NCI-H2081 treated with DMSO at 0.1 percent for 48 hours (cell line): ENCODE results near the gene RPS6KC1.
"Not testable (repeated sequence)": the region's sequence is repeated elsewhere in the genome, so short reads cannot be mapped to it uniquely, and the experiment has no call there.

ENCODE experiments used
- DNase-seq: peaks from one replicate; lab custom pipeline; 2025; lab: John Stamatoyannopoulos, UW

The RPS6KC1 gene

GRCh38 chr1:213160442-213160841, 109.4 kb downstream of the RPS6KC1 start:
- DNase-seq, result not testable (repeated sequence)

GRCh38 chr1:213162338-213162737, 111.3 kb downstream of the RPS6KC1 start:
- DNase-seq, result no peak

GRCh38 chr1:213162862-213163261, 111.8 kb downstream of the RPS6KC1 start:
- DNase-seq, result no peak

- DNase-seq, result no peak
Observed at GRCh38 chr1:213163278-213163711, 112.3 kb downstream of the RPS6KC1 start.

- no peak for DNase-seq
Observed at GRCh38 chr1:213164561-213164960, 113.5 kb downstream of the RPS6KC1 start.

- peak; percentile 57 for DNase-seq
Observed at GRCh38 chr1:213166852-213167251, 115.8 kb downstream of the RPS6KC1 start.

DNA sequence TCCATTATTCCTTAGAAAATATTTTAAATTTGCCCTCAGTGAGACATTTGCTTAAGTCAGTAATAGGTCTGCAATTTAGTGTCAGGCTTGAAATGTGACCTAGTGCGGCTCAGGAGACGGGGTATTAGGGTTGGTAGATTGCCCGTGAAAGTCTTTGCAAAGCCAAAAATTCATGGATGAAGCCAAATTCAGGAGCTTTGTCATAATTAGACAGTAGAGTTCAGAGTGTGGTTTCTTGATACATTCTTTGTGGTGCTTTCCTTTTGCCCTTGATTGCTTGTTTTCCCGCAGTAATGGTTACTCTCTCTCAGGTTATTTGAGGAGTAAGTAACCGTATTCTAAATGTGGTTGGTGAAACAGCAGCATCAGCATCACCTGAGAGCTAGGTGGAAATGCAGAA, 120.7 kb downstream of the RPS6KC1 start:
- no peak for DNase-seq

DNA sequence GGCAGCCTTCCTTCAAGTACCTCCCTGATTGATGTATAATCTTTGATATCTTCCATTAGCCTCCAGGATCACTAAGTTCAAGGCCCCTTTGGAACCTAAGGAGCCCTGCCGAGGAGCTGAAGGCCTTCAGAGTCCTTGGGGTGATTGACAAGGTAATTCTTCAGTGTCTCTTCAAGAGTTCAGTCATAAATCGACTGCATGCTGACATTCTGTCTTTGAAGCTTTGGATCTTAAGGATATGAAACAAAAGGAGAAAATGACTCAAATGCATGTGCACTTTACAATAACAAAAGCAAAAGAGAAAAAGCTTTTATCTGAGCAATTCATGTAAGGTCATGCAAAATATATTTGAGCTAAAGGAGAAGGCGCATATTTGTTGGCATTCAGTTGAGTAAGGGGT, 125.3 kb downstream of the RPS6KC1 start:
- DNase-seq, result no peak

DNA sequence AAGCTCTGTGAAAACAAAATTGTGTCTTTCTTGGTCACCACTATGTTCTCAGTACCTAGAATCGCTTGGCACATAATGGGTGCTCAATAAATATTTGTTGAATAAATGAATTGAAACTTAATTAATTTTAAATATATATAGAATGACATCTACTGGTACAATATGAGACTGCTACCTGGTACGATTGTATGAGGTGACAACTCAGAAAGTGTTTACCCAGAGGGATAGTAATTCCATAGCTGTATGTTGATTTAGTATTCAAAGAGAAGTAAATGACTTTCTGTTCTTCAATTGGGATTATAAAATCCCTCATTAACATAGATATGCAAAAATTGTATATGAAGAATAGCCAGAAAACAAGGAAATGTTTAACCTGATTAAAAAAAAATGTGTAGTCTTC, 128.7 kb downstream of the RPS6KC1 start:
- DNase-seq, result no peak

DNA sequence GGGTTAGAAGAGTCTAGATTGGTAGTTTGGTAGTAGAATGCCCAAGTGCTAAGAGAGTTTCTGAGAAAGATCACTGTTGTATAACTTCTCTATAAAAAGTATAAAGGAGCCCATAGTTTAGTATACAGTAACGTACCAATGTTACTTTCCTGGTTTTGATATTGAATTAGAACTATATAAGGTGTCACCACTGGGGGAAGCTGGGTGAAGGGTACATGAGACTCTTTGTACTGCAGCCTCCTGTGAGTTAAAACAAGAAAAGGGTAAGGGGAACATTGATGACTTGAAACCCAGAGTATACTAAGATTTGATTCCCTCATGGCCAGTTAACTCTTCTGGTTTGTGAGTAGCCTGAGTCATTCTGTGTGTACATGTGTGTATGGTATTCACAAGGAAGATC, 129.8 kb downstream of the RPS6KC1 start:
- no peak for DNase-seq

GRCh38 chr1:213183036-213183672, 132.1 kb downstream of the RPS6KC1 start:
- DNase-seq, result no peak

GRCh38 chr1:213186168-213186567, 135.1 kb downstream of the RPS6KC1 start:
- DNase-seq, result no peak

DNA sequence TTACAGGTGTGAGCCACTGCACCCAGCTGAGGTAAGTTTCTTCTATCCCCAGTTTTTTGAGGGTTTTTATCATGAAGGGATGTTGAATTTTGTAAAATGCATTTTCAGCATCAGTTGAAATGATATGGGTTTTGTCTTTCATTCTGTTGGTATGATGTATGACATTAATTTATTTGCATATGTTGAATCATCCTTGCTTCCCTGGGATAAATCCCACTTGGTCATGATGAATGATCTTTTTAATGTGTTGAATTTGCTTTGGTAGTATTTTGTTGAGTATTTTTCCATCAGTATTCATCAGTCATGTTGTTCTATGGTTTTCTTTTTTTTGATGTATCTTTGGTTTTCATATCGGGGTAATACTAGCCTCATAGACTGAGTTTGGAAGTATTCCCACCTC, 141.0 kb downstream of the RPS6KC1 start:
- DNase-seq, result no peak

GRCh38 chr1:213194383-213194782, 143.3 kb downstream of the RPS6KC1 start:
- no peak for DNase-seq

DNA sequence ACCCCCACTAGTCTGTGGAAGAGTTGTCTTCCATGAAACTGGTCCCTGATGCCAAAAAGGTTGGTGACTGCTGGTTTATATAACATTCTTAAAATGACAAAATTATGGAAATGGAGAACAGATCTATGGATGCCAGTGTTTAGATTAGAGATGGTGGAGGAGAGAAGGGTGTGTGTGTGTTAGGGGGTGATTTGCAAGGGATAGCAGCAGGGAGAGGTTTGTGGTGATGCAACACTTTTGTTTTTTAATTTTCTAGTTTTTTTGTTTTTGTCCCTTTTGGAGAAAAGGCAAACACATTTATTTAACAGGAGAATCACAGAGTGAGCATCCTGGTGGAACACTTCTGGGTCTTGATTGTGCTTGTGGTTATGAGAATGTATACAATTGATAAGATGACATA, 143.8 kb downstream of the RPS6KC1 start:
- no peak for DNase-seq

DNA sequence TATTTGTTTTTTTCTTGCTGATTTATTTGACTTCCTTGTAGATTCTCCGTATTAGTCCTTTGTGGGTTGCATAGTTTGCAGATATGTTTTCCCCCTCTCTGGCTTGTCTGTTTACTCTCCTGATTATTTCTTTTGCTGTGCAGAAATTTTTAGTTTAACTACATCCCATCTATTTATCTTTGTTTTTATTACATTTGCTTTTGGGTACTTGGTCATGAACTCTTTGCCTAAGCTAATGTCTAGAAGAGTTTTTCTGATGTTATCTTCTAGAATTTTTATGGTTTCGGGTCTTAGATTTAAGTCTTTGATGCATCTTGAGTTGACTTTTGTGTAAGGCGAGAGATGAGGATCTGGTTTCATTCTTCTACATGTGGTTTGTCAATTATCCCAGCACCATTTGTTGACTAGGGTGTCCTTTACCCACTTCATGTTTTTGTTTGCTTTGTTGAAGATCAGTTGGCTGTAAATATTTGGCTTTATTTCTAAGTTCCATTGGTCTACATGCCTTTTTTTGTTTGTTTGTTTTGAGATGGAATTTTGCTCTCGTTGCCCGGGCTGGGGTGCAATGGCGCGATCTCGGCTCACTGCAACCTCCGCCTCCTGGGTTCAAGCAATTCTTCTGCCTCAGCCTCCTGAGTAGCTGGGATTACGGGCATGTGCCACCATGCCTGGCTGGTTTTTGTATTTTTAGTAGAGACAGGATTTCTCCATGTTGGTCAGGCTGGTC, 145.4 kb downstream of the RPS6KC1 start:
- DNase-seq, result not testable (repeated sequence)

GRCh38 chr1:213200630-213201029, 149.6 kb downstream of the RPS6KC1 start:
- no peak for DNase-seq

- no peak for DNase-seq
Observed at GRCh38 chr1:213201380-213202155, 150.5 kb downstream of the RPS6KC1 start.

DNA sequence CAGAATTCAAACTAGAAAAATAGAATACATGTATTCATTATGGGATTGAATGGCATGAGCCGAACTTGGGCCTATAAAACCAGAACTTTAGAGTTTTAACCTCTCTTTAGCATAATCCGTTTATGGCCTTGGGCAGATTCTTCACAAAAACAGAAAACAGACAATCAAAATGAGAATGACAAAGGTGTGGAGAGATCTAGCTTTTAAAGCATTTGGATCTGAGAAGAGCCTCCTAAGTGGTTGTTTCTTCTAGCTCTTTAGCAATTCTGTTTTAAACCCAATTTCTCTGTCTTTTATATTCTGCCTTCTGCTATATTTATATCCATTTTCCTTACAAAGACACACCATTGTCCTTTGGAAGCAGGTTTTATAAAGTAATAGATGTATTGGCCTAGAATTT, 160.2 kb downstream of the RPS6KC1 start:
- DNase-seq, result no peak

GRCh38 chr1:213219076-213219475, 168.0 kb downstream of the RPS6KC1 start:
- not testable (repeated sequence) for DNase-seq

DNA sequence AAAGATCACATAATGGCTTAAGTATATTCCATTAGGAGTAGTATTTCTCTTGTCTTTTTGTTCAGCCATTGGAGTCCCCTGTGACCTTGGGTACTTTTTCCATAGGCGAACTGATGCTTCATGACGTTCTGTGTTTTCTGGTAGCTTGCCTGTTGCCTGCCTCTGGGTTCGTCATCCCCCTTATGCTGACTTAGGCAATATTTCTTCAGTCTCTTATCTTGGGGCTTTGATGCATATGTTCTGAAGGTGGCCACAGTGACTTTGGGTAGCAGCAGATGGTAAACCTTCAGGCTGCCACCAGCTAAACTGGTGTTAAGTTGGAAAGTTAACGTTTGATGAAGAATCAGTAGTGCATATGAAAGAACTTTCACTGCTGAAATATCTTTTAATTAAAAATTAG, 170.2 kb downstream of the RPS6KC1 start:
- DNase-seq, result no peak

GRCh38 chr1:213227458-213227857, 176.4 kb downstream of the RPS6KC1 start:
- no peak for DNase-seq

DNA sequence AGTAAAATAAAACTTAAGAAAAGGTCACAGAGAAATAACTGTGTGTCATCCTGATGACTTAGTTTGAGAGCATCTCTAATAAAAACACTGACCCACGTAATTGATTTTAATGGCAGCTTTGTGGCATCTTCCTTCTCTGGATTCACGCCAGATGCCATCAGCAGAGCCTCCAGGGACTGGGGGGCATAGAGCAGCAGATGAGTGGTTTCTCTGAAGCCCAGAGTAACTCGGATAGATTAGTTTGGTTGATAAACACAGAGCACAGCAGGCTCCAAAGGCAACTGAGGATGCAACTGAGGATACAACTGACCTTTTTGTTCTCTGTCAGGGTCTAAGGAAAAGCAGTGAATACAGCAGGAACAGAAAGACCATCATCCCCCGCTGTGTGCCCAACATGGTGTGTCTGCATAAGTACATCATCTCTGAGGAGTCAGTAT, 180.8 kb downstream of the RPS6KC1 start:
- DNase-seq, result no peak
